GM23338 (cell line): ENCODE data around the gene MARCHF2.
A peak's percentile ranks its signal among the peaks of the same experiment; 100 is the strongest.

ENCODE experiments used
- CREB1 ChIP-seq: fragments of 250-450 bp; sonication (Bioruptor Pico); IDR thresholded peaks from 2 replicates; pipeline ENCODE4 v1.5.0; 2020; ENCODE audit warnings: low read depth, mild to moderate bottlenecking, moderate library complexity
- CTCF ChIP-seq, 2 experiments: fragments of 200-600 bp in 1 of 2; sonication (generic) in 1 of 2; conservative IDR thresholded peaks; 2 replicates each; pipeline versions ENCODE4 v1.5.1 to v1.6.1; 2016 to 2017; ENCODE audit warnings: antibody characterized with exemption in 2 of 2, low read depth in 2 of 2, mild to moderate bottlenecking in 2 of 2, moderate library complexity in 1 of 2
- ETS1 ChIP-seq: IDR thresholded peaks from 2 replicates; pipeline ENCODE4 v1.6.1; 2016; ENCODE audit warnings: antibody characterized with exemption
- EZH2 ChIP-seq: fragments of 200-600 bp; sonication (generic); IDR thresholded peaks from one replicate; pipeline ENCODE4 v1.8.0; 2017; ENCODE audit warnings: antibody characterized with exemption, mild to moderate bottlenecking, low read depth; ENCODE audit not compliant: unreplicated experiment
- EZH2phosphoT487 ChIP-seq: fragments of 200-600 bp; sonication (generic); IDR thresholded peaks from one replicate; pipeline ENCODE4 v1.8.1; 2018; ENCODE audit warnings: antibody characterized with exemption; ENCODE audit not compliant: unreplicated experiment
- JUNB ChIP-seq: IDR thresholded peaks from one replicate; pipeline ENCODE4 v1.6.1; 2016; ENCODE audit warnings: antibody characterized with exemption; ENCODE audit not compliant: unreplicated experiment
- POLR2AphosphoS5 ChIP-seq: IDR thresholded peaks from 2 replicates; pipeline ENCODE4 v1.6.1; 2016; ENCODE audit warnings: antibody characterized with exemption, low read depth
- TF ChIP-seq, protein P1 (sequence below): IDR thresholded peaks from one replicate; pipeline ENCODE4 v1.6.1; 2018; ENCODE audit warnings: antibody characterized with exemption; ENCODE audit not compliant: unreplicated experiment

- TF ChIP-seq CTCF (conservative IDR thresholded peaks at IDR 0.05; ENCODE audit: low read depth in 2 of 2) (peak; percentile 44 to 69), EZH2phosphoT487 (no peak), EZH2 (no peak), CREB1 (peak; percentile 58; the same call in 1 of the 2 replicates), POLR2AphosphoS5 (no peak; the same call in 1 of the 2 replicates), JUNB (no peak), ETS1 (no peak)
- TF ChIP-seq, protein P1, sequence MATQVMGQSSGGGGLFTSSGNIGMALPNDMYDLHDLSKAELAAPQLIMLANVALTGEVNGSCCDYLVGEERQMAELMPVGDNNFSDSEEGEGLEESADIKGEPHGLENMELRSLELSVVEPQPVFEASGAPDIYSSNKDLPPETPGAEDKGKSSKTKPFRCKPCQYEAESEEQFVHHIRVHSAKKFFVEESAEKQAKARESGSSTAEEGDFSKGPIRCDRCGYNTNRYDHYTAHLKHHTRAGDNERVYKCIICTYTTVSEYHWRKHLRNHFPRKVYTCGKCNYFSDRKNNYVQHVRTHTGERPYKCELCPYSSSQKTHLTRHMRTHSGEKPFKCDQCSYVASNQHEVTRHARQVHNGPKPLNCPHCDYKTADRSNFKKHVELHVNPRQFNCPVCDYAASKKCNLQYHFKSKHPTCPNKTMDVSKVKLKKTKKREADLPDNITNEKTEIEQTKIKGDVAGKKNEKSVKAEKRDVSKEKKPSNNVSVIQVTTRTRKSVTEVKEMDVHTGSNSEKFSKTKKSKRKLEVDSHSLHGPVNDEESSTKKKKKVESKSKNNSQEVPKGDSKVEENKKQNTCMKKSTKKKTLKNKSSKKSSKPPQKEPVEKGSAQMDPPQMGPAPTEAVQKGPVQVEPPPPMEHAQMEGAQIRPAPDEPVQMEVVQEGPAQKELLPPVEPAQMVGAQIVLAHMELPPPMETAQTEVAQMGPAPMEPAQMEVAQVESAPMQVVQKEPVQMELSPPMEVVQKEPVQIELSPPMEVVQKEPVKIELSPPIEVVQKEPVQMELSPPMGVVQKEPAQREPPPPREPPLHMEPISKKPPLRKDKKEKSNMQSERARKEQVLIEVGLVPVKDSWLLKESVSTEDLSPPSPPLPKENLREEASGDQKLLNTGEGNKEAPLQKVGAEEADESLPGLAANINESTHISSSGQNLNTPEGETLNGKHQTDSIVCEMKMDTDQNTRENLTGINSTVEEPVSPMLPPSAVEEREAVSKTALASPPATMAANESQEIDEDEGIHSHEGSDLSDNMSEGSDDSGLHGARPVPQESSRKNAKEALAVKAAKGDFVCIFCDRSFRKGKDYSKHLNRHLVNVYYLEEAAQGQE: no peak
Measured at GRCh38 chr19:8412783-8413628, at the start of gene MARCHF2.
